ENCODE results near the gene NUSAP1. TPM values are rescaled to one million over a fixed set of nuclear protein-coding genes. Genes with fewer than 3 reads are reported as not detected.

The NUSAP1 gene
- total RNA-seq, 1 experiment from 2014 or later: 146 TPM

GRCh38 chr15:41283653-41284426 lies 48.8 kb upstream of the NUSAP1 start (continued):
- no peak for TF ChIP-seq REST (IDR thresholded peaks at IDR 0.05; ENCODE audit: low read depth)
- TF ChIP-seq ATF3 (IDR thresholded peaks at IDR 0.05): no peak
- TF ChIP-seq EZH2phosphoT487 (IDR thresholded peaks at IDR 0.05; ENCODE audit: borderline replicate concordance): no peak
- no peak for TF ChIP-seq EZH2 (IDR thresholded peaks at IDR 0.05)

- intact Hi-C loops (cut with micrococcal nuclease): loop anchor here (5.0 kb wide), 1 partner anchor 167 kb away; the partner anchor contains the start of gene INO80
- DNase-seq (ENCODE audit: low read depth, low spot score): no peak
These were observed 48.1 kb upstream of the NUSAP1 start for GRCh38 chr15:41284427-41285177.

More at GRCh38 chr15:41284427-41285177, 48.1 kb upstream of the NUSAP1 start:
- Histone ChIP-seq H3K27me3 (ENCODE audit: insufficient read depth, low read length) (no peaks in the 10 kb centered on the region), H3K9me3 (ENCODE audit: control insufficient read depth in 1 of 2, insufficient read depth in 1 of 2, low read depth in 1 of 2, low read length in 2 of 2) (no peaks in the 10 kb centered on the region), H4K20me1 (ENCODE audit: insufficient read depth) (0 out of 2 replicates have a peak, but pooled peaks cover 4% of the 10 kb centered on the region), H3K4me3 (replicated peaks in 1 of 2; ENCODE audit: low read depth in 1 of 2, low read length in 2 of 2) (peak overlapping the region; percentile 71 to 84), H3K79me2 (ENCODE audit: insufficient read depth, low read length) (peaks cover 54% of the 10 kb centered on the region), H2AFZ (ENCODE audit: low read depth, low read length, poor library complexity, severe bottlenecking) (no peak overlapping the region), H3K4me2 (ENCODE audit: low read length) (peak overlapping the region; percentile 78), H3K36me3 (ENCODE audit: control insufficient read depth in 1 of 2, insufficient read depth in 2 of 2, low read length in 2 of 2) (peaks cover 22 to 40% of the 10 kb centered on the region in 2 experiments), H3K9ac (ENCODE audit: low read length) (peak overlapping the region; percentile 96), H3K4me1 (ENCODE audit: control insufficient read depth in 1 of 2, insufficient read depth in 2 of 2, low read length in 2 of 2) (peaks cover 9 to 32% of the 10 kb centered on the region in 2 experiments; a peak in 3 of 4 replicates), H3K27ac (ENCODE audit: low read depth, low read length) (peak overlapping the region; percentile 82), H3K9me2 (ENCODE audit: insufficient read depth) (no peaks in the 10 kb centered on the region)
- BruUV-seq (replicated peaks): TSS peak; percentile 45
- ATAC-seq: no peak
- ChIA-PET POLR2A (no interaction called here), RAD21 (ENCODE audit: low non-redundant PET in 1 of 2, low total read pairs in 2 of 2, uncharacterized antibody in 2 of 2, unreplicated experiment in 2 of 2) (no interaction called here), CTCF (no interaction called here)
- TF ChIP-seq MAX (IDR thresholded peaks at IDR 0.05) (no peak), FOSL1 (IDR thresholded peaks at IDR 0.05; ENCODE audit: low read depth) (no peak), CEBPB (IDR thresholded peaks at IDR 0.05; ENCODE audit: low read depth) (no peak), EZH2 (IDR thresholded peaks at IDR 0.05) (no peak), SIN3A (IDR thresholded peaks at IDR 0.05; ENCODE audit: low read depth) (no peak), ATF3 (IDR thresholded peaks at IDR 0.05) (no peak), POLR2AphosphoS5 (IDR thresholded peaks at IDR 0.05; ENCODE audit: low read depth, low read length) (no peak), CTCF (IDR thresholded peaks at IDR 0.05 in 2 of 3, conservative IDR thresholded peaks at IDR 0.05 in 1 of 3; ENCODE audit: borderline replicate concordance in 1 of 3, insufficient read depth in 1 of 3, low read depth in 2 of 3, low read length in 2 of 3) (no peak), JUND (IDR thresholded peaks at IDR 0.05) (no peak), EZH2phosphoT487 (IDR thresholded peaks at IDR 0.05; ENCODE audit: borderline replicate concordance) (no peak)

Data from HCT116 (cell line).